IPS-NIHi7 (cell line): ENCODE data around the gene ANTXR1.

Experiments used
- DNase-seq: peaks from one replicate; pipeline ENCODE4 v3.0.0; 2012; ENCODE audit warnings: mixed read lengths; ENCODE audit errors: extremely low spot score

Gene ANTXR1

DNA sequence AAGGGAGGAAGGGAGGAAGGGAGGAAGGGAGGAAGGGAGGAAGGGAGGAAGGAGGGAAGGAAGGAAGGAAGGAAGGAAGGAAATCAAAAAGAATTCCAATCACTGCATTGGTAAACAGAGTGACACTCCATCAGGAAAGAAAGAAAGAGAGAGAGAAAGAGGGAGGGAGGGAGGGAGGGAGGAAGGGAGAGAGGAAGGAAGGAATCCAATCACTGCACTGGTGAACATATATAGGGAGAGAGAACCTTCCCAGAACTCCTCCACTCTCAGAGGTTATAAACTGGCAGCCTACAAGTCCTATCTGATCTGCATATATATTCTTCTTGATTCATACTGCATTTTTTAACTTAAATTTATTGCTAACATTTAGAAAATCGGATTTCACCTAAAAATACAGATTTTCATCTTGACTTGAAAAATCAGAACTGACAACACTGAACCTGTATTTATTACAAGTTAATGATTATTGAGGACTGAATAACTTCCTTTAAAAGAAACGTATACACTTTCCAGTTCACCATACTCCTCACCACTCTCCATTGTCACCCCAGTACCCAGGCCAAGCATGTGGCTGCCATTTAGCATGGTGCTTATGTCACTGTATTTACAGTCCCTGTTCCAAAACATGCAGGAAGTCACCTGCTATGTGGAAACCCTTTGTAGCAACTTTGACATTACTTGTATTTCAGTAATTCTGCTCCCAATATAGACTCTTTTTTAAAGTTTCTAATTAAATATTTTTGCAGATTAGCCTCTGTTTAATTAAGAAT is 83.5 kb downstream of the ANTXR1 start:
- DNase-seq = no peak

GRCh38 chr2:69097148-69097610 is 84.2 kb downstream of the ANTXR1 start:
- DNase-seq = no peak

DNA sequence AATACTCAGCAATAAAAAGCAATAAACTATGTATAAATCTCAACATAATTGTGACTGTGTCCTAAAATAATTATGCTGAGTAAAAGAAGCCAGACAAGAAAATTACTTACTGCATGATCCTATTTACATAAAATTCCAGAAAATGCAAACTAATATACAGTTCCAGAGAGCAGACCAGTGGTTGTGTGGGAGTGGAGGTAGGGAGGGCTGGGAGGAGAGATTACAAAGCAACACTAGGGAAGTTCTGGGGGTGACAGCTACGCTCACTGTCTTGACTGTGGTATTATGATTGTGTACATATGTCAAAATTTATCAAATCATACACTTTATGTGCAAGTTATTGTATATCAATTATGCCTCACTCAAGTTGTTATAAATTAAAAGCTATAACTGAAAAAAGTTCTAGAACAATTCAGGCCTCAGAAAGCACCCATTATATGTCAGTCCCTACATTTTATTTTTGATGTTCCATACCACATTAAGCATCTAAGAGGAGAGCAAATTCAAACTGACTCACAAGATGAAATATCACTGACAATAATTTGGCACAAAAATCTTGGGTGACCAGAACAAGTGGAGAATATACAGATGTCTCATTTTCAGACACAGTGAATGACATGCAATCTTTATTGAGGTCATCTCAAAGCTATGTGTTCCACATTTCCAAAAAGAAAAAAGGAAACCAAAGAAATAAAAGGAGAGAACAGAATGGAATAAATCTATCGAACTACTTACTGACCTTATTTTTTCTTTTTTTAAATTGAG is 85.1 kb downstream of the ANTXR1 start:
- no peak for DNase-seq

DNA sequence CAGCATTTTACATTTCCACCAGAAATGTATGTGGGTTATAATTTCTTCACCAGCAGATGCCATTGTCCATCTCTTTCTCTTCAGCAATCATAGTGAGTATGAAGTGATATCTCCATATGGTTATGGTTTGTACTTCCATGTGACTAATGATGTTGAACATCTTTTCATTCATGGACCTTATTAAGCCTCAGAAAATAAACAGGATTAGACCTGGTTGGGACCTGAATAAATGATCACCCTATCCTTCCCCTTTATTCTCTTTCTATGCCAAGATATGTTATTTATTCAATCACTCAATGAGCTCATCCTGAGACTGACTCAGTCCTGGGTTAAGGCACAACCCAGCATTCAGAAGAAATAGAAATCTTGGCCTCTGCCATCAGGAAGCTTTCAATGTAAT is 86.6 kb downstream of the ANTXR1 start:
- no peak for DNase-seq

GRCh38 chr2:69100220-69100723 is 87.3 kb downstream of the ANTXR1 start:
- no peak for DNase-seq

- no peak for DNase-seq
Observed at GRCh38 chr2:69102041-69102593, 89.1 kb downstream of the ANTXR1 start.

GRCh38 chr2:69103419-69103818 is 90.4 kb downstream of the ANTXR1 start:
- no peak for DNase-seq

DNA sequence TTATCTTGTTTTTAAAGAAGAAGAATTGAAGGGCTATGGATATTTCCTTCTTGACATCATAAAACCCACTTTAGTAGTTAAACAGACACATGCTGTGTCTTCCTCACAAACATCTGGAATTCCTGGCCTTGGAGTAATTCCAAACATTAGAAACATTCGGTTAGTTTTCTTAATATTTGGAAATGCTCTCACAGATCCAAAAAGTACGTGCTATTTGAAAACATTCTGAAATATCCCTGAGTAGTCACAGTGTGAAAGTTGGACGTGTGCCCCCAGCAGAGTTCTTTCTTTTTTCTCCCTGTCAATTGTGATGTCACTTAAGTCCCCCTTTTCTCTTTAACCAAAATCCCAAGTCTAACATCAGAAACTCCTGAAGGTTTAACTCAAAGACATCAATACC is 91.3 kb downstream of the ANTXR1 start:
- DNase-seq = no peak

DNA sequence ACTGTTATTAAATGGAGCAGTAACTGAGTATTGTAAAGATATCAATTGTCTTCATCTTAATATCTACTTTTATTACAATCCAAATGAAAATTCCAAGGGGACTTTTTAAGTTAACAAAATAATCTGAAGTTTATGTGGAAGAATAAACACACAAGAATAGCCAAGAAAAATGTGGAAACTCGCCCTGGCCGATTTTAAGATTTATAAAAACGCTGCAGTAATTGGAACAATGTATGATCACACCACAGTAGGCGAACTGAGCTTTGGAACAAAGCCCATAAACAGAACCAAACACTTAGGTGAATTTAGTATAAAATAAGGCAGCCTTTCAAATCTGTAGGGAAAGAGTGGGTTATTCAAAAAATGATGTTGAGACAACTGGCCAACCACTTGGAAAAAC is 96.3 kb downstream of the ANTXR1 start:
- no peak for DNase-seq

DNA sequence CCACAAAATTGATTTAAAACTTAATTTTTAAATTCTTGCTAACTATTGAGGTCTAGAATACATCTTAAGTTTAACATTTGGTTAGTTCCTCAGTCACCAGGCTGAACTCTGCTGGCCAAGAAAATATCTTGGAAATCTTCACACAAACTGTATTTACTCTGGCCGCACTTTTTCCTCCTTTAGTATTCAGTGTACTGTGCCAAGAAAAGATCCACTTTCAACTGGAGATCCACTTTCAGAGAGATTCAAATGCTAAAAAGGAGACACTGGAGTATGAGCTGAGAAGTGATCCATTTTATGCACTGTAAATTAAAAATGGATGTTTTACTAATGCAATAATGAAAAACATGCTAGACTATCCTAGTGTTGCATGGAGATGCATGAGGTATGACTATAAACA is 98.1 kb downstream of the ANTXR1 start:
- no peak for DNase-seq

- DNase-seq = no peak
Observed at GRCh38 chr2:69113627-69114026, 100.6 kb downstream of the ANTXR1 start.

- peak; percentile 23 for DNase-seq
Observed at GRCh38 chr2:69114534-69114933, 101.6 kb downstream of the ANTXR1 start.

DNA sequence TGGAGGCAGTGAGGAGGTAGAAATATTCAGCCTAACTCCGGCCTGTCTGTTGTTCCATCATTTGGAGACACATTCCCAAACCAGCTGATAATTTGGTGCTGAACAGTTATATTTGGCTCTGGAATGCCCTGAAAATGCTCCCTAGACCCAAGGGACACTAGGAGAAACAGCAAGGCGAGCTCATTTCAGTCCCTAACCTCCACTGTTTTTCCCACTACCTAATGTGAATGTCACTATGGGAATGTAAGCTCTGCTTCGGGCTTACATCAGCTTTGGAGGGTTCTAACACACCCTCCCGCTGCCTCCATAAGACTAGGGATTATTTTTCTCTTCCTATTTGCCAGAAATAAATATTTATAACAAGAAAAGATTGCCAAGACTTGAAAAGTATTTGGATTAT is 103.5 kb downstream of the ANTXR1 start:
- DNase-seq = no peak

DNA sequence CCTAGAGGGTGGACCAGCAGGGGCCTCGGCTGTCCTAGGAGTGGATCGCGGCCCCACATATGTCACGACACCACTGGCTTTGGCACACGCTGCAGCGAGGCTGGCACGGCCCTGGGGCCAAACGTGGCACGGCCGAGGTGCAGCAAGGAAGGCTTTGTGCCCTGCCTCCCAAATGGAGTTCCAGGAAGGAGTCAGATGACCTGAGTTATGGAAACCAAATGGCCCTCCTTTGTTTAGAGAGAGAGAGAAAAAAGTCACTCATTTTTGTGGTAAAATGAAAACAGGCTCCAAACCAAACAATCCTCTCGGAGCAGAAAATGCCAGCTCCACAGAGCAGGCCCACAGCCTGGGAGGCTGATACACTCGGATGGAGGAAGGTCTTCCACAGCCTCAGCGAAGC is 105.6 kb downstream of the ANTXR1 start:
- no peak for DNase-seq

- no peak for DNase-seq
Observed at GRCh38 chr2:69119104-69119894, 106.3 kb downstream of the ANTXR1 start.

GRCh38 chr2:69122271-69122670 is 109.3 kb downstream of the ANTXR1 start:
- DNase-seq = no peak

GRCh38 chr2:69123182-69123581 is 110.2 kb downstream of the ANTXR1 start:
- no peak for DNase-seq

DNA sequence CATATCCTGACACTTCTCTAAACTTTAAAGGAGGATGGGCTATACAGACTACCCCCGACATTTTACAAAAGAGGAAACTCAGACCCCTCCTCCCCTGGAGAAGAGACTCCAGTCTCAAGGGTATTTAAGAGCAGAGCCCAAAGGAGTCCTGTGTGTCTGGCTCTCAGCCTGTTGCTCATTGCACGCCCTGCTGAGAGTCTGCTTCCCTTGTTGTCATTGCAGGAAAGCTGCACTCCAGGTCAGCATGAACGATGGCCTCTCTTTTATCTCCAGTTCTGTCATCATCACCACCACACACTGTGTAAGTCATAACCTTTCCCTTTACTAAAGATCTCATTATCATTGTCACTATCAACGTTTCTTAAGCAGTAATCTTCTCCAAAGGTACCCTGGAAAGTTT is 111.4 kb downstream of the ANTXR1 start:
- no peak for DNase-seq

DNA sequence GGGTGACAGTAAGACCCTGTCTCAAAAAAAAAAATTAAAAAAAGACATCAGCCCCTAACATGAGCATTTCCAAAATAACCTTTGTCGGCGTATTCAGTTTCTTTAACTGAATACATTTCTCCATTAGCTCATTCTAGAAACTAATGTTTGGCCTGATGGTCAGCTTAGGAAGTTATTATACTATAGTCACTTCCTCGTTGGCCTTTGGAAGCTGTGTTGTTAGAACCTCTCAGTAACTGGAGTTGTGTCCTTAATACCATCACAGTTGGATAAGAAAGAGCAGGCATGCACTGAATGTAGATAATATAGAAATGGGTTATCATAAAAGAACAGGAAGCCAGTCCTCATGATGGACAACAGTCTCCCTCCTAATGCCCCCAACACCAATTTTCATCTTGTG is 112.8 kb downstream of the ANTXR1 start:
- DNase-seq = no peak

GRCh38 chr2:69126341-69126740 is 113.4 kb downstream of the ANTXR1 start:
- DNase-seq = no peak

DNA sequence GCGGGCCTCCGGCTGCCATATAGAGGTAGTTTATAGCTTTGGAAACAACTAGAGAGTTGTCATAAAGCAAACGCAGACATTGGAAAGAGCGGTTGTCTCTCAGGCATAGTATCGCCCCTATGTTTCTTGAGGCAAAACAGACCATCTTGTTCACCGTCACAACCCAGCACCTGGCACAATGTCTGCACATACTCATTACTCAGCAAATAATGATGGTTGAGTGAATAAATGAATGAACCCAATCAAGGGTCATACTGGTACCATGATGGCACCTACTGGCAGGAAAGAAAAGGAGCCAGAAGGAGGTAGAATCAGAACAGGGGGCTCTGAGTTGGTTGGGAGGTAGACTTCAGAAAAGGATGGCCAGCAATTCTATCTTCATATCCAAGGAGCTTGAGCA is 118.5 kb downstream of the ANTXR1 start:
- DNase-seq = no peak
